Loucy (cell line): ENCODE measurements around the gene CPB1.

Source experiments
- H2AFZ ChIP-seq: fragments of 200-600 bp; sonication (generic); 2 replicates; pipeline ENCODE4 v1.6.0; 2016; ENCODE audit warnings: antibody characterized with exemption, mild to moderate bottlenecking, low read length, moderate library complexity
- H3F3A ChIP-seq: fragments of 200-600 bp; 2 replicates; pipeline ENCODE4 v1.6.0; 2016; ENCODE audit warnings: antibody characterized with exemption, low read depth, mild to moderate bottlenecking
- H3K27me3 ChIP-seq: fragments of 200-600 bp; sonication (generic); 2 replicates; pipeline ENCODE4 v1.6.1; 2014; ENCODE audit warnings: low read length, mild to moderate bottlenecking; ENCODE audit not compliant: insufficient read depth, poor library complexity, severe bottlenecking
- H3K36me3 ChIP-seq: fragments of 200-600 bp; sonication (generic); 2 replicates; pipeline ENCODE4 v1.6.1; 2016; ENCODE audit warnings: low read length; ENCODE audit not compliant: insufficient read depth
- H3K4me1 ChIP-seq: fragments of 200-600 bp; sonication (generic); 2 replicates; pipeline ENCODE4 v1.5.1; 2014; ENCODE audit warnings: low read length, mild to moderate bottlenecking; ENCODE audit not compliant: insufficient read depth, poor library complexity, severe bottlenecking
- H3K4me2 ChIP-seq: fragments of 200-600 bp; sonication (generic); 2 replicates; pipeline ENCODE4 v1.6.0; 2014; ENCODE audit warnings: antibody characterized with exemption, low read length, low read depth, mild to moderate bottlenecking; ENCODE audit not compliant: poor library complexity, severe bottlenecking
- H3K4me3 ChIP-seq: fragments of 200-600 bp; sonication (generic); 2 replicates; pipeline ENCODE4 v1.5.1; 2014; ENCODE audit warnings: low read length, mild to moderate bottlenecking, mixed read lengths; ENCODE audit not compliant: poor library complexity, severe bottlenecking
- H3K79me2 ChIP-seq: fragments of 200-600 bp; sonication (generic); 2 replicates; pipeline ENCODE4 v1.6.1; 2014; ENCODE audit warnings: low read length; ENCODE audit not compliant: insufficient read depth
- H3K9ac ChIP-seq: fragments of 200-600 bp; sonication (generic); 2 replicates; pipeline ENCODE4 v1.6.0; 2014; ENCODE audit warnings: mild to moderate bottlenecking, low read depth, low read length, moderate library complexity; ENCODE audit not compliant: poor library complexity, severe bottlenecking
- H3K9me2 ChIP-seq: fragments of 200-600 bp; sonication (generic); replicated peaks from 2 replicates; pipeline ENCODE4 v1.6.1; 2016; ENCODE audit warnings: low read depth, low read length, mixed read lengths
- H3K9me3 ChIP-seq: fragments of 200-600 bp; sonication (generic); 2 replicates; pipeline ENCODE4 v1.6.1; 2014; ENCODE audit warnings: mild to moderate bottlenecking, antibody characterized with exemption, low read length, low read depth; ENCODE audit not compliant: insufficient read depth
- H4K20me1 ChIP-seq: fragments of 200-600 bp; sonication (generic); 2 replicates; pipeline ENCODE4 v1.6.0; 2014; ENCODE audit warnings: antibody characterized with exemption, low read length, mild to moderate bottlenecking; ENCODE audit not compliant: insufficient read depth, poor library complexity, severe bottlenecking
- CTCF ChIP-seq: fragments of 200-600 bp; sonication (generic); conservative IDR thresholded peaks from 2 replicates; pipeline ENCODE4 v1.5.1; 2014; ENCODE audit warnings: mild to moderate bottlenecking, antibody characterized with exemption, low read length
- EZH2phosphoT487 ChIP-seq: fragments of 200-600 bp; IDR thresholded peaks from 2 replicates; pipeline ENCODE4 v1.6.1; 2018; ENCODE audit warnings: antibody characterized with exemption, mild to moderate bottlenecking, moderate library complexity, borderline replicate concordance

Gene CPB1

GRCh38 chr3:148901987-148902791 is 74.6 kb downstream of the CPB1 start:
- Histone ChIP-seq H3K9ac (no peak overlapping the region), H3K4me1 (no peaks in the 10 kb centered on the region), H3K27me3 (no peaks in the 10 kb centered on the region), H3K4me2 (no peak overlapping the region), H2AFZ (no peak overlapping the region), H3F3A (no peaks in the 10 kb centered on the region), H3K9me3 (no peaks in the 10 kb centered on the region), H3K36me3 (no peaks in the 10 kb centered on the region), H3K79me2 (no peaks in the 10 kb centered on the region), H4K20me1 (no peaks in the 10 kb centered on the region), H3K9me2 (no peaks in the 10 kb centered on the region), H3K4me3 (no peak overlapping the region)
- no peak for TF ChIP-seq EZH2phosphoT487
- no peak for TF ChIP-seq CTCF

GRCh38 chr3:148903022-148903442 is 75.4 kb downstream of the CPB1 start:
- Histone ChIP-seq H3K27me3 (no peaks in the 10 kb centered on the region), H3F3A (no peaks in the 10 kb centered on the region), H4K20me1 (no peaks in the 10 kb centered on the region), H3K36me3 (no peaks in the 10 kb centered on the region), H3K79me2 (no peaks in the 10 kb centered on the region), H3K9me2 (no peaks in the 10 kb centered on the region), H3K4me2 (no peak overlapping the region), H3K4me1 (no peaks in the 10 kb centered on the region), H3K9me3 (no peaks in the 10 kb centered on the region), H3K4me3 (no peak overlapping the region), H2AFZ (no peak overlapping the region), H3K9ac (no peak overlapping the region)
- TF ChIP-seq CTCF (no peak), EZH2phosphoT487 (no peak)

GRCh38 chr3:148903941-148904340 is 76.3 kb downstream of the CPB1 start:
- Histone ChIP-seq H4K20me1 (no peaks in the 10 kb centered on the region), H3K4me1 (no peaks in the 10 kb centered on the region), H3K79me2 (no peaks in the 10 kb centered on the region), H3K4me3 (no peak overlapping the region), H3K9me3 (no peaks in the 10 kb centered on the region), H2AFZ (no peak overlapping the region), H3F3A (no peaks in the 10 kb centered on the region), H3K9me2 (no peaks in the 10 kb centered on the region), H3K36me3 (no peaks in the 10 kb centered on the region), H3K27me3 (no peaks in the 10 kb centered on the region), H3K9ac (no peak overlapping the region), H3K4me2 (no peak overlapping the region)
- TF ChIP-seq CTCF: no peak
- no peak for TF ChIP-seq EZH2phosphoT487
